GM12891 (cell line): Measurements from ENCODE around the gene FAM180A.

ENCODE experiments used
- POLR2A ChIP-seq: IDR thresholded peaks from 2 replicates; pipeline ENCODE4 v1.6.1; 2011; ENCODE audit warnings: low read depth, low read length, control low read depth
- POLR2AphosphoS5 ChIP-seq: IDR thresholded peaks from 2 replicates; pipeline ENCODE4 v1.6.1; 2011; ENCODE audit warnings: low read depth, low read length, control low read depth
- SPI1 ChIP-seq: IDR thresholded peaks from 2 replicates; pipeline ENCODE4 v1.6.1; 2011; ENCODE audit warnings: low read depth, low read length, control low read depth

- TF ChIP-seq POLR2A (no peak), POLR2AphosphoS5 (no peak), SPI1 (no peak)
Measured at GRCh38 chr7:135791543-135792362, 43.1 kb upstream of the FAM180A start.
